LNCaP clone FGC (cell line): ENCODE results near the gene PPFIBP2.

ENCODE experiments used
- DNase-seq: peaks from one replicate; pipeline ENCODE4 v3.0.0-alpha.2; 2011; ENCODE audit warnings: low read depth
- H3K4me3 ChIP-seq: 2 replicates; pipeline ENCODE4 v1.5.1; 2011; ENCODE audit warnings: mild to moderate bottlenecking, low read depth, low read length, control low read depth
- TF ChIP-seq, protein P1 (sequence below): IDR thresholded peaks from 2 replicates; pipeline ENCODE4 v1.5.1; 2012; ENCODE audit warnings: mild to moderate bottlenecking; ENCODE audit not compliant: control insufficient read depth, insufficient read depth; ENCODE audit errors: extremely low read depth

Gene PPFIBP2

DNA sequence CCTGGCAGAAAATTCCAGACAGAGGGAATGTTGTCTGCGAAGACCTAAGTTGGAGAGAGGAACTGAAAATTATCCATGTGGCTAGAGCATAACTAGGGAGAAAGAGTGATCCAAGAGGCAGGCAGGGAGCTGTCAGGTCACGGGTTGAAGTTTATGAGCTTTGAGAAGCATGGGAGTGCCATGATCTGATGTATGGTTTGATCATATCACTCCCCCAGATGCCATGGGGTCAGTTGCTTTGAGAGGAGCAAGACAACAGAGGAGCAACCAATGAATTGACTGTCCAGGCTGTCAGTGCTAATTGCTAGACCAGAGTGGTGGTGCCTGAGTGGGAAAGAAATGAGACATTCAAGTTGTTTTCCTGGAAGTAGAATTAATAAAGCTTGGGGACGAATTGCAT, 105.5 kb downstream of the PPFIBP2 start:
- no peak for DNase-seq
- no peak overlapping the region for H3K4me3 ChIP-seq
- TF ChIP-seq, protein P1, sequence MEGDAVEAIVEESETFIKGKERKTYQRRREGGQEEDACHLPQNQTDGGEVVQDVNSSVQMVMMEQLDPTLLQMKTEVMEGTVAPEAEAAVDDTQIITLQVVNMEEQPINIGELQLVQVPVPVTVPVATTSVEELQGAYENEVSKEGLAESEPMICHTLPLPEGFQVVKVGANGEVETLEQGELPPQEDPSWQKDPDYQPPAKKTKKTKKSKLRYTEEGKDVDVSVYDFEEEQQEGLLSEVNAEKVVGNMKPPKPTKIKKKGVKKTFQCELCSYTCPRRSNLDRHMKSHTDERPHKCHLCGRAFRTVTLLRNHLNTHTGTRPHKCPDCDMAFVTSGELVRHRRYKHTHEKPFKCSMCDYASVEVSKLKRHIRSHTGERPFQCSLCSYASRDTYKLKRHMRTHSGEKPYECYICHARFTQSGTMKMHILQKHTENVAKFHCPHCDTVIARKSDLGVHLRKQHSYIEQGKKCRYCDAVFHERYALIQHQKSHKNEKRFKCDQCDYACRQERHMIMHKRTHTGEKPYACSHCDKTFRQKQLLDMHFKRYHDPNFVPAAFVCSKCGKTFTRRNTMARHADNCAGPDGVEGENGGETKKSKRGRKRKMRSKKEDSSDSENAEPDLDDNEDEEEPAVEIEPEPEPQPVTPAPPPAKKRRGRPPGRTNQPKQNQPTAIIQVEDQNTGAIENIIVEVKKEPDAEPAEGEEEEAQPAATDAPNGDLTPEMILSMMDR = no peak

DNA sequence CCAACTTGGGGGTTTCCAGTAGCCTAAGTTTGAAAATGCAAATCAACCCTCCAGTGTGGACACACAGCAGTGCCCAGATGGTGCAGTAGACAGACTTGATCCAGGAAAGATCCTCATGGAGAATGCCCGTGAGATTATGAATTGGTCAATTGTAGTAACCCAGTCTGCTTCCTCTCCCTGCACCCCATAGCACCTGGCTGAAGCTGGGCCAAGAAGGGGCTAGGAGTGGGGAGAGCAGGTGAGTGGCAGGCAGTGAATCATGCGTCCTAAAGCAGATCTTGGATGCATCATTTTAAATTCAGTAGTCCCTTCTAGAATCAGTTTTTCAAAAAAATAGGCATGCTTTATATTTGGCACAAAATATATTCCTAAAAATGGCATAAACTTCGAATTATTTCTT, 107.3 kb downstream of the PPFIBP2 start:
- no peak overlapping the region for H3K4me3 ChIP-seq
- no peak for DNase-seq
- TF ChIP-seq, protein P1 = no peak

DNA sequence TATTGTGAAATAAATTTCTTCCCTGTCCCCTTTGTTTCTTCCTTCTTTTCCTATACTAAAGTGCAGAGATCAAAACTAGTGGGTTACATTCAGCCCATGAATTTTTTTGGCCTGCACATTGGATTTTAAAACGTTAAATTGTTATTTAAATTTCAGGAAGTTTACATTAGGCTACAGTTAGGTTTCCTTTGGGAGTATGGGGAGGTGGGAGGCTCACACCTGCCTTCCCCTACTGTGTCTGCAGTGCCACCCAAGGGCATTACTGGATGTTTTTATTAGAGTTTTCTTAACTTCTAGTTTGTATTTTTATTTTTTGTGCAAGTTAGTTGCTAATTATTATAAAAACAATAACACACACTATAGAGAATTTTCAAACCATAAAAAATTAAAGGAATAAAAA, 107.8 kb downstream of the PPFIBP2 start:
- no peak for DNase-seq
- no peak overlapping the region for H3K4me3 ChIP-seq

DNA sequence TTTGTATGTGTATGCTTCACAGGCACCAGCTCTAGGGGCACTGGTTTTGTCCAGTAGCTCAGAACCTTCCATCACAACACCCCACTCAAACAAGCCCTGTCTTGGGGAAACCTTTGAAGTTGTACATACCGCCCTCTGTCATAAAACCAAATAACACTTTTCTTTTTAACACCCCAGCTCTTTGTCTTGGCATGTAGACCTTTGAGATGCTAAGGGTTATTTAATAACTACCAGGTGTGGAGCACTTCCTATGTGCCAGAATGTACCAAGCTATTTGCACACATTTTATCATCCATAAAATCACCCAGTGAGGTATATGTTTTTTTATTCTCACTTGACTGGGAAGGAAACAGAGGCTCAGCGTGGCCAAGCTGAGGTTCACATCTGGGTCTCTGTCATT, 108.9 kb downstream of the PPFIBP2 start:
- TF ChIP-seq, protein P1 = no peak
- peak; percentile 90 for DNase-seq
- no peak overlapping the region for H3K4me3 ChIP-seq

More for the DNA sequence above, 107.8 kb downstream of the PPFIBP2 start:
- TF ChIP-seq, protein P1 = no peak

DNA sequence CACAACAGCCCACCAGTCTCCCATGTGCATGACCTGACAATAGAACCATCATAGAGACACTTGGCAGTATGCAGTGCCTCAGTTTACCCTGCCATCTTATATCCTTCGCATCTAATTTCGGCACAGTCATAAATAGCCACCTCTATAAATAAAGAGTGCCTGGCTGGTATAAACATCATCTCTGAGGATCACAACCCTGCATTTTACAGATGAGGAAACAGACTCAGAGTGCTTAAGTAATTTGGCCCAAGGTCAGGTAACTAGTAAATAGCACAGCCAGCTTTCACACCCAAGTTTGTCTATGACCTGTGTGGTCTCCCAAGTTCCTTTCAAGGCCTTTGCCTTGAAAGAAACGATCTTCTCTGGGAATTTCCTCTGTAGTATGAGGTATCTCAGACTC, 114.9 kb downstream of the PPFIBP2 start:
- TF ChIP-seq, protein P1 = no peak
- DNase-seq = no peak
- H3K4me3 ChIP-seq = no peak overlapping the region

DNA sequence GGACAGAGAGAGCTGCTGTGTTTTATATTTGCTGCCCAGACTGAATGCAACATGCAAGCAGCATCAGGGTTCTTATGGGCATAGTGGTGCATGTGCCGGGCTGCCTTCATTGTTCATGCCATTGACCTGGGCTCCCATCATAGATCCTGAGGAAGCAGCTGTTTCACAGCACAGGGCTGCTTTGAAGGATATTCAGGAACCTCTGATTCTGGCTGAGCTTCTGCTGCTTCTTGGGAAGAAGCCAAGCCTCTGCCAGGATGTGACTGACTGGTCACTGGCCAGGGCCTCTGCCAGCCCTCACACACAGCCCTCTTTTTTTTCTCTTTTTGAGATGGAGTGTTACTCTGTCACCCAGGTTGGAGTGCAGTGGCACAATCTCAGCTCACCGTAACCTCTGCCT, 116.2 kb downstream of the PPFIBP2 start:
- TF ChIP-seq, protein P1 = no peak
- DNase-seq = no peak
- no peak overlapping the region for H3K4me3 ChIP-seq

DNA sequence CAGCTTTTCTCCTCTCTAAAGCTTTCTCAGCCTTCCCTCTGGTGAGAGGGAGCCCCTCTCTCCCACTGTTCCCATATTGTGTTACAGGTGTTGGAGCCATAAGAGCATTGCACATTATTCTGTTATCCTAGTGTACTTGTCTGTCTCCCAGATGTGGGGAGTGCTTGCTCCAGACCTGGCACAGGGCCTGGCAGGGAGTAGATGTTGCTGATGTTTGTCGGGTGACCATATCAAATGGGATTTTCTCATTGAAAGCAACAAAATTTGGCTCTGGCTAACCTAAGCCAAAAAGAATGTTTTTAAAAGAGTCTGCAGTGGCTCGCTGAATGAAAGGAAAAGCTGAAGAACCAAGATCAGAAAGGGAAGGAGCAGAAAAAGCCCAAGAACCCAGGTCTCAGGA, 118.4 kb downstream of the PPFIBP2 start:
- TF ChIP-seq, protein P1 = no peak
- no peak for DNase-seq
- H3K4me3 ChIP-seq = no peak overlapping the region
